ENCODE data around the gene REC114. TPM values are rescaled to one million over a fixed set of nuclear protein-coding genes. Genes with fewer than 3 reads are reported as not detected.
A peak's percentile ranks its signal among the peaks of the same experiment; 100 is the strongest.
"Not testable (repeated sequence)": the region's sequence is repeated elsewhere in the genome, so short reads cannot be mapped to it uniquely, and the experiment has no call there.

The REC114 gene
- polyA plus RNA-seq, 3 donors from 2014 or later: not detected

- H3K9me3 Mint-ChIP-seq: peaks cover 0 to 10% (median 2%) of the 10 kb centered on the region in 6 donors
- no peaks in the 10 kb centered on the region for H3K36me3 Mint-ChIP-seq
- no peaks in the 10 kb centered on the region for H3K4me1 Mint-ChIP-seq
- peaks cover 0 to 14% (median 8%) of the 10 kb centered on the region in 3 donors for H3K27me3 Mint-ChIP-seq (ENCODE audit: low read depth in 3 of 3)
- no peak for DNase-seq
- H3K27ac Mint-ChIP-seq: no peak overlapping the region
- H3K4me3 Mint-ChIP-seq: no peak overlapping the region
These were observed 31.8 kb downstream of the REC114 start for GRCh38 chr15:73474785-73475184.

- no peak for DNase-seq
- H3K27me3 Mint-ChIP-seq (ENCODE audit: low read depth in 3 of 3): peaks cover 0 to 6% (median 6%) of the 10 kb centered on the region in 3 donors
- H3K4me3 Mint-ChIP-seq: no peak overlapping the region
- H3K36me3 Mint-ChIP-seq: no peaks in the 10 kb centered on the region
- H3K9me3 Mint-ChIP-seq: peaks cover 0 to 6% (median 2%) of the 10 kb centered on the region in 6 donors
- no peak overlapping the region for H3K27ac Mint-ChIP-seq
- no peaks in the 10 kb centered on the region for H3K4me1 Mint-ChIP-seq
These were observed 33.8 kb downstream of the REC114 start for GRCh38 chr15:73476704-73477216.

- no peaks in the 10 kb centered on the region for H3K4me1 Mint-ChIP-seq
- no peak overlapping the region for H3K4me3 Mint-ChIP-seq
- peaks cover under 1 to 6% (median 6%) of the 10 kb centered on the region in 3 donors for H3K27me3 Mint-ChIP-seq (ENCODE audit: low read depth in 3 of 3)
- H3K36me3 Mint-ChIP-seq: no peaks in the 10 kb centered on the region
- no peak for DNase-seq
- H3K27ac Mint-ChIP-seq: no peak overlapping the region
- peaks cover 0 to 5% (median 1%) of the 10 kb centered on the region in 6 donors for H3K9me3 Mint-ChIP-seq
These were observed 37.1 kb downstream of the REC114 start for GRCh38 chr15:73480050-73480449.

- peaks cover 3 to 6% (median 5%) of the 10 kb centered on the region in 3 donors for H3K27me3 Mint-ChIP-seq (ENCODE audit: low read depth in 3 of 3)
- no peak overlapping the region for H3K4me3 Mint-ChIP-seq
- no peaks in the 10 kb centered on the region for H3K4me1 Mint-ChIP-seq
- no peak overlapping the region for H3K27ac Mint-ChIP-seq
- no peaks in the 10 kb centered on the region for H3K36me3 Mint-ChIP-seq
- no peak for DNase-seq
- peaks cover 0 to 2% (median 0%) of the 10 kb centered on the region in 6 donors for H3K9me3 Mint-ChIP-seq
These were observed 39.2 kb downstream of the REC114 start for GRCh38 chr15:73482166-73482565.

GRCh38 chr15:73483053-73483452 lies 40.1 kb downstream of the REC114 start:
- peaks cover 3 to 6% (median 5%) of the 10 kb centered on the region in 3 donors for H3K27me3 Mint-ChIP-seq (ENCODE audit: low read depth in 3 of 3)
- H3K4me3 Mint-ChIP-seq: no peak overlapping the region
- DNase-seq: no peak
- no peaks in the 10 kb centered on the region for H3K36me3 Mint-ChIP-seq
- no peak overlapping the region for H3K27ac Mint-ChIP-seq
- H3K9me3 Mint-ChIP-seq: peaks cover 0 to 2% (median 0%) of the 10 kb centered on the region in 6 donors
- H3K4me1 Mint-ChIP-seq: no peaks in the 10 kb centered on the region

DNA sequence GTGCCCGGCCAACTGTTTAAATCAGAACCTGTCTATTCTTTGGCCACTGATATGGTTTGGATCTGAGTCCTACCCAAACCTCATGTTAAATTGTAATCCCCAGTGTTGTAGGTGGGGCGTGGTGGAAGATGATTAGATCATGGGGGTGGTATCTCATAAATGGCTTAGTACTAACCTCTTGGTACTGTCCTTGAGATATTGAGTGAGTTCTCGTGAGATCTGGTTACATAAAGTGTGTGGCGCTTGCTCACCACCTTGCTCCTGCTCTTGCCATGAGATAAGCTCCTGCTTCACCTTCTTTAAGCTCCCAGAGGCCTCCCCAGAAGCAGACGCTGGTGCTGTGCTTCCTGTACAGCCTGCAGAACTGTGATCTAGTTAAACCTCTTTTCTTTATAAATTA lies 42.4 kb downstream of the REC114 start:
- peaks cover 0 to 2% (median 0%) of the 10 kb centered on the region in 6 donors for H3K9me3 Mint-ChIP-seq
- no peaks in the 10 kb centered on the region for H3K4me1 Mint-ChIP-seq
- H3K36me3 Mint-ChIP-seq: no peaks in the 10 kb centered on the region
- H3K27me3 Mint-ChIP-seq (ENCODE audit: low read depth in 3 of 3): peaks cover 0 to 3% (median 2%) of the 10 kb centered on the region in 3 donors
- no peak overlapping the region for H3K27ac Mint-ChIP-seq
- no peak overlapping the region for H3K4me3 Mint-ChIP-seq
- DNase-seq: no peak

GRCh38 chr15:73485885-73486284 lies 42.9 kb downstream of the REC114 start:
- not testable (repeated sequence) for H3K27me3 Mint-ChIP-seq (ENCODE audit: low read depth in 3 of 3); H3K4me1 Mint-ChIP-seq; H3K9me3 Mint-ChIP-seq; H3K36me3 Mint-ChIP-seq; DNase-seq; H3K4me3 Mint-ChIP-seq; H3K27ac Mint-ChIP-seq

DNA sequence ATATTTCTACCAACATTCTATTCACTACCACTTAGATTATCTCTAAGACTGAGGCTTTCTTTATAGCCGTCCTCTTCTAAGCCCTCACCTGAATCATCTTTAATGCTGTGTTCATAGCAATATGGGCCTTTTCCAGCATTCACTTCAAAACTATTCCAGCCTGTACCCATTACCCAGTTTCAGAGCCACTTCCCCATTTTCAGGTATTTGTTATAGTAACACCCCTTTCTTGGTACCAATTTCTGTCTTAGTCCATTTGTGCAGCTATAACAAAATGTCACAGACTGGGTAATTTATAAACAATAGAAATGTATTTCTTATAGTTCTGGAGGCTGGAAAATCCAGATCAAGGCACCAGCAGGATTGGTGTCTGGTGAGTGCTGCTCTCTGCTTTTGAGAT lies 45.7 kb downstream of the REC114 start:
- no peak for DNase-seq
- H3K9me3 Mint-ChIP-seq: no peaks in the 10 kb centered on the region
- H3K27me3 Mint-ChIP-seq (ENCODE audit: low read depth in 3 of 3): peaks cover 0 to 5% (median 2%) of the 10 kb centered on the region in 3 donors
- no peak overlapping the region for H3K4me3 Mint-ChIP-seq
- H3K36me3 Mint-ChIP-seq: no peaks in the 10 kb centered on the region
- no peak overlapping the region for H3K27ac Mint-ChIP-seq
- H3K4me1 Mint-ChIP-seq: no peaks in the 10 kb centered on the region

GRCh38 chr15:73493922-73494321 lies 51.0 kb downstream of the REC114 start:
- H3K9me3 Mint-ChIP-seq: no peaks in the 10 kb centered on the region
- H3K4me3 Mint-ChIP-seq: no peak overlapping the region

GRCh38 chr15:73495181-73495580 lies 52.2 kb downstream of the REC114 start:
- H3K4me1 Mint-ChIP-seq: no peaks in the 10 kb centered on the region
- H3K36me3 Mint-ChIP-seq: no peaks in the 10 kb centered on the region
- DNase-seq: no peak
- H3K27ac Mint-ChIP-seq: no peak overlapping the region
- peaks cover 2 to 7% (median 3%) of the 10 kb centered on the region in 3 donors for H3K27me3 Mint-ChIP-seq (ENCODE audit: low read depth in 3 of 3)
- H3K4me3 Mint-ChIP-seq: no peak overlapping the region
- no peaks in the 10 kb centered on the region for H3K9me3 Mint-ChIP-seq

More at GRCh38 chr15:73493922-73494321, 51.0 kb downstream of the REC114 start:
- peaks cover 0 to 5% (median 2%) of the 10 kb centered on the region in 3 donors for H3K27me3 Mint-ChIP-seq (ENCODE audit: low read depth in 3 of 3)
- H3K4me1 Mint-ChIP-seq: no peaks in the 10 kb centered on the region
- H3K27ac Mint-ChIP-seq: no peak overlapping the region
- no peak for DNase-seq
- H3K36me3 Mint-ChIP-seq: no peaks in the 10 kb centered on the region

GRCh38 chr15:73500696-73501095 lies 57.7 kb downstream of the REC114 start:
- Mint-ChIP-seq H3K27ac (no peak overlapping the region), H3K4me1 (no peaks in the 10 kb centered on the region), H3K27me3 (ENCODE audit: low read depth in 3 of 3) (peaks cover 0 to 10% (median 6%) of the 10 kb centered on the region in 3 donors), H3K36me3 (no peaks in the 10 kb centered on the region), H3K4me3 (no peak overlapping the region), H3K9me3 (no peaks in the 10 kb centered on the region)
- no peak for DNase-seq

DNA sequence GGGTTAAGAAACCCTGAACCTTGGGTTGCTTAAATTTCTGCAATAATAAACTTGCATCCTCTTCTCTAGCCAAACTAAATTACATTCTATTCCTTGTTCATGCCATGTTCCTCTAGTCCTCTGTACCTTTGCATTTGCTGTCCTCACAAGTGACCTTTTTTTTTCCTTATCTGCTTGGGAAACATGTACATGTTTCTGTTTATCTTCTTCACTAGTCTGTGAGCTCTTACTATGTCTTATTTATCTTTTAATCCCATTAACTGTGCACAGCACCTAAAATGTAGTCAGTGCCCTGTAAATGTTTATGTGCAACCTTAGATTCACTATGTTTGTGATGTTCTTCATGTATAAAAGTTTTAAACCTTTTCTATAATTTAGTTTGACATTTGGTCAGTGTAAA lies 61.9 kb downstream of the REC114 start:
- Mint-ChIP-seq H3K4me3 (no peak overlapping the region), H3K9me3 (no peaks in the 10 kb centered on the region), H3K4me1 (no peaks in the 10 kb centered on the region), H3K27me3 (ENCODE audit: low read depth in 3 of 3) (peaks cover 0 to 11% (median 6%) of the 10 kb centered on the region in 3 donors), H3K27ac (no peak overlapping the region), H3K36me3 (no peaks in the 10 kb centered on the region)
- no peak for DNase-seq

DNA sequence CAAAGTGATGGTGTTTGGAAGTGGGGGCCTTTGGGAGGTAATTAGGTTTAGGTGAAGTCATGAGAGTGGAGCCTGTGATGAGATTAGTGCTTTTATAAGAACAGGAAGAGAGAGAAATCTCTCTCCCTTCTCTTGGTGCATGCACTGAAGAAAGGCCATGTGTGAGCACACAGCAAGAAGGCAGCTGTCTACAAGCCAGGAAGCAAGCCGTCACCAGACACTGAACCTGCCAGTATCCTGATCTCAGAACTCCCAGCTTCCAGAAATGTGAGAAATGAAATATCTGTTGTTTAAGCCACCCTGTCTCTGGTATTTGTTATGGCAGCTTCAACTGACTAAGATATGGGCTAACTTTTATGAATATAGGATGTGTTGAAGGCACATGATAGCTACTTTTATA lies 72.6 kb downstream of the REC114 start:
- Mint-ChIP-seq H3K27me3 (ENCODE audit: low read depth in 3 of 3) (peaks cover 0 to 2% (median 2%) of the 10 kb centered on the region in 3 donors), H3K4me1 (peaks cover 30 to 34% of the 10 kb centered on the region in 2 donors), H3K36me3 (no peaks in the 10 kb centered on the region), H3K9me3 (peaks cover 0 to 2% (median 0%) of the 10 kb centered on the region in 6 donors), H3K27ac (peak overlapping the region in 1 of 6 donors; percentile 20), H3K4me3 (no peak overlapping the region)
- DNase-seq: no peak

DNA sequence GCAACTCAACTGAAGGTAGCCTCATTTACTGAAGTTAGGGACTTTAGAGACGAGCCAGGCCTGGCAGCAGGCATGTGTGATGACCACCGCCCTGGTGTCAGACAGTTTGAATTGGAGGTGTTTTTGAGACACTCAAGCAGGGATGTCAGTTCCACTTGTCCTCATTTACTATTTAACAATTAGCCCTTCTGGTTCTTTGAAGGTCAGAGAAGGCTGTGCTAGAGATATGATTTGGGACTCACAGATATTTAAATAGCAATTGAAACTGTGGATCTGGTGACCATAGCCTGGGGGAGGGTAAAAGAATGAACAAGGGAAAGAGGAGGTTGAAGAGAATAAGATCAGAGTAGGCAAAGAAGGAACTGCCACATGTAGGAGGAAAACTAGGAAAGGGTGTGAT lies 74.6 kb downstream of the REC114 start:
- H3K4me3 Mint-ChIP-seq: peak overlapping the region in 4 of 5 donors; percentile 37 to 78 (median 67)
- H3K9me3 Mint-ChIP-seq: peaks cover 0 to 6% (median 0%) of the 10 kb centered on the region in 6 donors
- H3K4me1 Mint-ChIP-seq: peaks cover 31 to 40% of the 10 kb centered on the region in 2 donors
- no peaks in the 10 kb centered on the region for H3K36me3 Mint-ChIP-seq
- H3K27ac Mint-ChIP-seq: peak overlapping the region in 5 of 6 donors; percentile 1 to 78 (median 66)
- DNase-seq: peak in 1 of 3 donors; percentile 6
- H3K27me3 Mint-ChIP-seq (ENCODE audit: low read depth in 3 of 3): peaks cover 0 to 2% (median 2%) of the 10 kb centered on the region in 3 donors

Data from immature natural killer cell (primary cell).